NCI-H1417 (cell line): ENCODE results near the gene LMCD1.

Experiments
- DNase-seq, 3 experiments: peaks; one replicate each; lab custom pipeline; 2025; lab: John Stamatoyannopoulos, UW

Gene LMCD1

GRCh38 chr3:8584661-8585060 is 83.0 kb downstream of the LMCD1 start:
- DNase-seq: no peak

DNA sequence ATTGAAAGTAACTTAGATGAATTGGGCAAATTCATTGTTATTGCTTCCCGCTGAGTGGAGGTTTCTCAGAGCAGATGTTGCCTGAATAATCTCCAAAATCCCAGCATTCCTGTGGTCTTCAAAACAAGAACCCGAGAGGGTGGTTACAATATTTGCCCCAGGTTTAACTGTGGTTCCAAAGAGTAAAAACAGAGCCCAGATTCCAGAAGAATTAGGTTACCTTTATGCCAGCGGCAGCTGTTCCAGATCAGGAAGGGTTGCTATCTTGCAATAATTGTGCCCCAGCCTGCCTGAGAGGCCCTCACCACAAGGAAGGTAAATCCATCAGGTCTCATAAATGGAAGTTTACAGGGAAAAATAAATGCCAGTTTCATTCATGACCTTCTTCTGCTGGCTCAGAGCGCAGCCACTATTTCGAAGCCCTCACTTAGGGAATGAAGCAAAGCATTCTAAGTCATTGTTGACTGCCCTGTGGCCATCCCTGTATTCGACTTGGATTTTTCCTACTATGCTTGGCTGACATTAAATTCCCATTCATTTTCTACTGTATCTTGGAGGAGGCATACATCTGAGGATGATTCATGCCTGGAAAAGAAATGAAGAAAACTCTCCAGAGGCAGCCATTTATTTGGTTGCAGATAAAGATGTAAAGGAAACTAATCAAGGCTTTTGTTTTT is 88.4 kb downstream of the LMCD1 start:
- DNase-seq: no peak

GRCh38 chr3:8593021-8593827 is 91.6 kb downstream of the LMCD1 start:
- DNase-seq: no peak

DNA sequence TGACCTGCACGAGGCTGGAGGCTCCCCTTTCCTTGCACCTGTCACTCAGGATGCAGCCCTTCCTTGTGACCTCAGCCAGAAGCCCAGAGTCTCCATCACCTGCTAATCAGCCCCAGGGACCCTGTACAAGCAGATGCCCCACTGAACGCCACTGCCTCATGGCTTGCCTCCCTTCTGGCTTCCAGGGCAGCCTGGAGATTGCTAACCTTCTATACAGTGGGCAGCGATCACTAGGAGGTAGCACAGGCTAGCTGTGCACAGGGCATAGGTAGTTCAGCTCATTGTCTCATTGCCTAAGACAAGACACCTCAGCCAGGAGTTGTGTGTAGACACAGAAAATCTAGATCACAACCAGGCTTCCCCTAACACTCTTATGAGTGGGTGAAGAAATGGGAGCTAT is 93.6 kb downstream of the LMCD1 start:
- DNase-seq: no peak

DNA sequence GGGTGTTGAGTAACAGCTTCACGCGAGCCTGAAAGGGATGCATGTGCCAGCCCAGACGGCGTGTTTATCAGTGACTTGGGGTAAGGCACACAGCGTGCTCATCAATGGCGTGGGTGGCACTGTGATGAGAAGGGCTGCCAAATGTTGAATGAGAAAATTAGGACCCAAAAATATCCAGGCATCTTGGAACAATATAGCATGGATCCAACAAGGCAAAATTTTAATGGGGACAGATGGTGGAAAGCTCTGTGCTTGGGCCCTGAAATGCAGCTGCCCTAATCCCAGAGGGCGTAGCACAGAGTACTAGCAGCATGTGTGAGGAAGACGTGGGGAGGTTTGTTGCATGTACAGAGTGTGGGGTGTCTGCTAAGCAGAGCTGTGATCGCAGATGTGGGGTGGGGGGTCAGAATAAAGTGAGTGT is 94.1 kb downstream of the LMCD1 start:
- no peak for DNase-seq

DNA sequence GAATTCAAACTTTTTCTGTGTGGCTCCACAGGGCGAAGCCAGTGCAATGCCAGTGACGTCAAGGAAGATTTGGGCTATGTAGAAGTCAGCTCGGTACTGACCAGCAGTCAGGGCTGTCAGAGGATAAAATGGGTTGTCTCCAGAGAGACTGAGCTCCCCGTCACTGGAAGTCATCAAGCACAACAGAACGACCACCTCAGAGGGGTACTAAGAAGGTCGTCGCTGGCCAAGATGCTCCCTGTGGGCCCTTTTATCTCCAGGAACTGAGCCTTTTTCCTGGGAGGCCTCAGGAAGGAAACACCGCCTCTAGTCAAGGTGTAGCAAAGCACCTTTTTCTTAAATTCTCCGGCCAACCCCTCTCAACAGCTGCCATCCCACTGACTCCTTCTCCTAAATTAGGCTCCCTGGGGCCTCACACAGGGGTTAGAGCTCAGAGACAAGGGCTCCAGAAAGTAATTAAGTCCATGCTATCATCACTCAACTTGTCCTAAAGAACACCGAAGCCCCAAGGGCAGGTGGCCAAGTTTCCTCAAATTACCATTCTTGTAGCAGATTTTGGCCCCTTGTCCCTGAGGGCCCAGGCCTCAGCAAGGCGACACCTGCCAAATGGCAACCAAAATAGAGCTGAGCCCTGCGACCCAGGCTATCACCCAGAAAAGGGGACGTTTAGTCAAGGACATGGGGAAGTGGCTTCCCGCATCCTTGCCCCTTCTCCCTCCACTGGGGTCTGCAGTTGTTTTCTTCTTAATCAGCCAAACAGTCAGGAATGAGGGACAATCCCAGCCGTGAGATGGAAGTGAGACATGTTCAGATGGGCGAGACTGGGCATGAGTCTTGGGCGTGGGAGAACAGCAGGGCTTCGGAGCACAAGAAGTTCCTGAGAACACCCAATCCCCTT is 94.9 kb downstream of the LMCD1 start:
- DNase-seq: no peak

GRCh38 chr3:8597219-8597853 is 95.7 kb downstream of the LMCD1 start:
- DNase-seq: no peak

DNA sequence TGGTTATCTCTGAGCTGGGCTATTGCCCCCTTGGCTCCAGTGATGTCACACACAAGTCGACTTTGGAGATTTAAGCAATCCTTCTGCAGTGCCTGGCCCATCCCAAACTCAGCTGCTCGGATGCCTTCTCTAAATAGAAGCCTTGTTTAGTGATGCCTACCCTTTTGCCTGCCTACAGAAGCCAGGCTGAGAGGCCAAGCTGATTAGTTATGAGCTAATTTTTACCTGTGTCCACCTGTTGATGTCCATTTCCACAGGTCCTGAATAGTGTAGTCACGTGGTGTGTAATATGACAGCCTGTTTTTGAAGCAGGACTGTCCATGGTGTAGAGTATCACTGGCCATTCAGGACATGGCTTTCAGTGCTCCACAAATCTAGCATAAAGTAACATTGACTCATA is 97.5 kb downstream of the LMCD1 start:
- no peak for DNase-seq

DNA sequence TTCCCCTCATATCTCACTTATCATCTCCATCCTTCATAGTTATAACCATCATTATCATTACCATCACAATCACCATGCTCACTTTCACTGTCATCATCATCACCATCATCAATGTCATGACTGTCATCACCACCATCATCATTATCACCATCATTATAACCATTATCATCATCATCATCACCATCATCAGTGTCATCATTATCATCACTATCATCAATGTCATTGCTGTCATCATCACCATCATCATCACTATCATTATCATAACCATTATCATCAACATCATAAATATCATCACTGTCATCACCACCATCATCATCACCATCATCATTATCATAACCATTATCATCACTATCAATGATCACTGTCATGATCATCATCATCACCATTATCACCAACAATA is 98.8 kb downstream of the LMCD1 start:
- DNase-seq: no peak

DNA sequence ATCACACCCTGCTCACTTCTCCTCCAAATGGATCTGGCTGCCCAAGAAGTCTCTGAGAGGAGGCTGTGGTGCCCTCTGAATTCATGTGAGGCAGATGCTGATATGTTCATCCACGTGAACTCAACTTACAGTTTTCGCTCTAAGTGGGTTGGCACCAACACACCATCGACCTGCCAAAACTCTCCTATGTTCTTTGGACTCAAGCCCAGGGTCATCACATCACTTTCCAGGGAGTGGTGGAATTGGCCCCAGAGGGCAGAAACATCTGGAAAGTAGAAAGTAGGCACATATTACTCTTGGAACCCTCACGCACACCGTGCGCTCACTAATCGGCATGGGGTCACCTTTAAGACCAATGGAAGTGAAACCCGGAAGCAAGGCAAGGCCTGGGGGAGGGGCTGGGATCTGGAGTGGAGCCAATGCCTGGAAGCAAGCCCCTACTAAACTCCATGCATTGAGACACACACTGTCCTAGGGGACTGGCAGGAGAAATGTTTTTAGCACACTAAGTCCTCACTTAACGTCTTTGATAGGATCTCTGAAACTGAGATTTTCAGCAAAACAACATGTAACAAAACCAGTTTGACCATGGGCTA is 101.6 kb downstream of the LMCD1 start:
- no peak for DNase-seq

DNA sequence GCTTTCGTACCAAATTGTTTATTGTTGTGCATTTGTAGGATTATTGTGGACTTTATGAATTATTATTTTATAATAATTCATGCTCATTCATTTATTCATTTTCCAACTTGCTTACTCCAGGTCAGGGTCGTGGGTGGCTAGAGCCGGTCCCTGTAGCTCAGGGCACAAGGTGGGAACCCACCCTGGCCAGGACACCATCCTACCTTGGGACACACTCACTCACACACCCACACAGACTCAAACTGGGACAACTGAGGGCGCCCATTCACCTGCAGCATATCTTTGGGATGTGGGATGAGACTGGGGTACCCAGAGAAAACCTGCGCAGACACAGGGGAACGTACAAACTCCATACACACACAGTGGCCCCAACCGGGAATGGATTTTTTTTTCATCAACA is 102.4 kb downstream of the LMCD1 start:
- no peak for DNase-seq

GRCh38 chr3:8604988-8605387 is 103.4 kb downstream of the LMCD1 start:
- DNase-seq: no peak

- peak in 1 of 3 experiments; percentile 5 for DNase-seq
Measured at GRCh38 chr3:8606701-8607231, 105.1 kb downstream of the LMCD1 start.

- DNase-seq: peak in 1 of 3 experiments; percentile 47
Measured at GRCh38 chr3:8607234-8608040, 105.8 kb downstream of the LMCD1 start.

DNA sequence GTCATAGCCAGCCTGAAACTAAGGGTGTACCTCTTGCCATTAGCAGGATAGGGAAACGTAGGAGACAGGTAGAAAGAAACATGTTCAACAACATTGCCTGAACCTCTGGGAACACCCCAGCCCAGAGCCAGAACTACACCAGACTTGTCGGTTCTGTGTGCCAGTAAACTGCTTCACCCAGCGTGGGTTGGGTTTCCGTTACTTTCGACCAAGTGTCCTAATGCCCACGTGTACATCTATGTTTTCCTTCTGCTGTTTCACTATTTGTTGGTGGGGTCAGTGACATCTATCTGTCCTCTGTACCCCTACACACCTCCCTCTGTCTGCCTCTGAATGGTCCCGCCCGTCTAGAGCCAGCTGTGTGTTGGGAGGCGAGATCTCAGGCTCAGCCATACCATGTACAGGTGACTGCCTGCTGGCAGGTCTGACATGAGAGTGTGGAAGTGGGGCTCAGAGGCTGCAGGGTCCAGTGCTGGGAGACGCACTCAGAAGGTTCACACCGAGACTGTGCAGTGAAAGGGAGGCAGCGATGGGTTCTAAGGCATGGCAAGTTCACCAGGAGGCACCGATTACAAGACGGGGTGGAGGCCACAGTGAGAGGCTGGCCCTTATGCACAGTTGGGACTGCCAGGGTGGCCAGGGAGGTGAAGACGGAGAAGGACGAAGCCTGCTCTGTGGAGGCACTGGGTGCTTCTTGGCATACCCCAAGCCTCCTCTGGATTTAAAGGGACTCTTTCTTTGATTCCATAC is 106.6 kb downstream of the LMCD1 start:
- no peak for DNase-seq

DNA sequence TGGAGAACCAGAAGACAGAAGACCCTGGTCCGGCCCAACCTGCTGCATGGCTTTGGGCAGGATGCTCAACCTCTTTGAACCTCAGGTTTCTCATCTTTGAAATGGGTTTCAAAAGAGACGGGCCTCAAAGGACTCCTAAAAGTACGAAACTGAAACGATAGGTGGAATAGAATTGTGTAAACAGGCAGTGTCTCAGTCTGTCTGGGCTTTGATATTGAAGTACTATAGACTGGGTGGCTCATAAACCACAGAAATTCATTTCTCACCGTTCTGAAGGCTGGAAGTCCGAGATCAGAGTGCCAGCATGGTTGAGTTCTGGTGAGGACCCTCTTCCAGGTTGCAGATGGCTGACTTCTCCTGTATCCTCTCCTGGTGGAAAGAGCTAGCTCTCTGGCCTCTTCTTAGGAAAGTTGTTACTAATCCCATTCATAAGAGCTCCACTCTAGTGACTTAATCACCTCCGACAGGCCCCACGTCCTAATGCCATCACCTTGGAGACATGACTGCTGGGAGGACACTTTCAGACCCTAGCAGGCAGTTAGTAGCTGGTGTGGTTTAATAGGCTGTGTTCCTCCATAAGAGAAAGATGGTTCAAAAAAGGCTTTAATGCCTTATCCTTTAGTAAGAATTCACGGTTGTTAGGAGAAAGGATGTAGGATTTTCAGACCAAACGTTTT is 107.3 kb downstream of the LMCD1 start:
- DNase-seq: no peak

DNA sequence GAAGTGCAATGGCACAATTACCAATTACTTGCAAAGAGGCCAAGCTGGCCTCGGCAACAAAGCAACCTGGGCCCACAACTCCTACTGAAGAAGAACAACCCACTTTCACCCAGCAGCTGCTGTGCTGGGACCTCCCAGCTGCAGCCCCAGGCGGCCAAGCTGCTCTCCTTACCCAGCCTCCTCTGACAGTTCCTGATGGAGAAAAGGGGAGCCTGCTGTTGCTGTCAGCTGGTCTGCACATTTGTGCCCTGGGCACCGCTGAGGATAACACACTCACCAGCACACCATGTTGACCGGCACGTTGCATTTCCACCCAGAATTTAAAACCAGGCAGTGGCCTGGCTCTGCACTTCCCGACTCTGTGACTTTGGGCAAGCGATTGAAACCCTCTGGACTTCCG is 109.3 kb downstream of the LMCD1 start:
- DNase-seq: no peak

DNA sequence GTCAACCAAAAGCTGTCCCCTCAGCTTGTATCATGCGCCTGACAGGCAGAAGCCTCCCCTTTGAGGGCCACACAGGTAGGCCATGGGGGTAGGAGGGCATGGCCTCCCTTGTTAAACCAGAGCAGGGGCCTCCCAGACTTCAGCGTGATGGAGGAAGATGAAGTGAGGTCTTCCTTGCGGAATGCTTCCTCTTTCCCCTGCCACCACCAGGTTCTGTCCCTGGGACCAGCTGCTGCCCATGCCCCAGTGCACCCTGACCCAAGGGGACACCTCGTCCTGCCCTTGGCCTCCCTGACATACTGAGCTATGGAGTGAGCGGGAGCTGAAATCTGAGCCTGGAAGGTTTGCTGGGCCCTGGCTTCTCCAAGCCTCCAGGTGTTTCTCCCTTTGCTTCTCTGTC is 116.3 kb downstream of the LMCD1 start:
- DNase-seq: no peak

DNA sequence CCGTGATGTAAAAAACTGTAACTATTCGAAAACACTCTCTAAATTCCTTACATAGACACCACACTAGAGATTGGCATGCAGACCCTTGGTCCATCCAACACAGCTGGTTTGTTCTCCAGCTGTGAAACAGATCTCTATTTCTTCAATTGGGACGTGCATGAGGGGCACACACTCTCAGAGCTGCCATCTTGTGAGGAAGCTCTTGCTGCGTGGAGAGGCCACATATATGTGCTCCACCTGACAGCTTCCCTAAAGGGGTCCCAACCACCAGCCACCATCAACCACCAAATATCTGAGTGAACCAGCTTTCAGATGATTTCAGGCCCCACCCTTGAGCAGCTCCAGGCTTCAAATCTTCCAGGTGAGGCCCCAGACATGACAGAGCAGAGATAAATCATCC is 117.3 kb downstream of the LMCD1 start:
- no peak for DNase-seq
